HEK293 (cell line): ENCODE measurements around the gene GDPD5.

ENCODE experiments used
- ATF2 ChIP-seq: fragments of 450-650 bp; formaldehyde crosslinking; IDR thresholded peaks from 2 replicates; pipeline ENCODE4 v1.5.1; 2016; ENCODE audit warnings: missing biosample characterization, missing genetic modification characterization, low read depth
- CTCF ChIP-seq: fragments of 450-650 bp; formaldehyde crosslinking; IDR thresholded peaks from 2 replicates; pipeline ENCODE4 v1.5.1; 2016; ENCODE audit warnings: missing biosample characterization, missing genetic modification characterization
- MYNN ChIP-seq: fragments of 450-650 bp; formaldehyde crosslinking; IDR thresholded peaks from 2 replicates; pipeline ENCODE4 v1.5.1; 2016; ENCODE audit warnings: missing biosample characterization, missing genetic modification characterization, borderline replicate concordance
- PRDM1 ChIP-seq: fragments of 450-650 bp; formaldehyde crosslinking; IDR thresholded peaks from 2 replicates; pipeline ENCODE4; 2016; ENCODE audit warnings: missing biosample characterization, missing genetic modification characterization
- ZBTB1 ChIP-seq: fragments of 450-650 bp; formaldehyde crosslinking; IDR thresholded peaks from 2 replicates; pipeline ENCODE4 v1.5.1; 2016; ENCODE audit warnings: missing biosample characterization, missing genetic modification characterization
- ZNF274 ChIP-seq, 2 experiments: fragments of 200-500 bp in 1 of 2; fragments of 450-650 bp in 1 of 2; sonication (Bioruptor generic) in 1 of 2; formaldehyde crosslinking in 1 of 2; IDR thresholded peaks; 2 replicates each; pipeline versions ENCODE4 v1.5.1 to v1.6.1; 2014 to 2016; ENCODE audit warnings: borderline replicate concordance in 1 of 2, inconsistent platforms in 1 of 2, low read length in 1 of 2, missing biosample characterization in 1 of 2, missing genetic modification characterization in 1 of 2
- ZNF292 ChIP-seq: fragments of 450-650 bp; formaldehyde crosslinking; IDR thresholded peaks from 2 replicates; pipeline ENCODE4 v1.5.1; 2016; ENCODE audit warnings: low read depth, missing biosample characterization, missing genetic modification characterization, borderline replicate concordance
- ZNF398 ChIP-seq: fragments of 450-650 bp; formaldehyde crosslinking; IDR thresholded peaks from 2 replicates; pipeline ENCODE4 v1.5.1; 2017; ENCODE audit warnings: missing biosample characterization, missing genetic modification characterization
- ZNF785 ChIP-seq: fragments of 450-650 bp; formaldehyde crosslinking; IDR thresholded peaks from 2 replicates; pipeline ENCODE4 v1.5.1; 2016; ENCODE audit warnings: missing biosample characterization, missing genetic modification characterization
- ZNF792 ChIP-seq: fragments of 450-650 bp; formaldehyde crosslinking; IDR thresholded peaks from 2 replicates; pipeline ENCODE4 v1.5.1; 2016; ENCODE audit warnings: missing biosample characterization, missing genetic modification characterization

- TF ChIP-seq ZNF274 (IDR thresholded peaks at IDR 0.05; ENCODE audit: low read length) (no peak), ZNF274 (tag by site-specific recombination; IDR thresholded peaks at IDR 0.05; ENCODE audit: borderline replicate concordance) (no peak), ZNF792 (tag by site-specific recombination) (no peak), PRDM1 (tag by site-specific recombination) (no peak), ZNF785 (tag by site-specific recombination) (no peak), ZNF398 (no peak), MYNN (tag by site-specific recombination) (no peak), CTCF (tag by site-specific recombination) (no peak), ATF2 (tag by site-specific recombination) (no peak), ZNF292 (tag by site-specific recombination) (no peak), ZBTB1 (no peak)
These were observed 84.6 kb downstream of the GDPD5 start for GRCh38 chr11:75440960-75441803.
